ENCODE data around the gene LMF2.
"Not testable (repeated sequence)": the region's sequence is repeated elsewhere in the genome, so short reads cannot be mapped to it uniquely, and the experiment has no call there.

The LMF2 gene

GRCh38 chr22:50507421-50507990, at the start of gene LMF2:
Gene LMF2, minus strand, starts transcription at chr22:50507702. Its CDS starts 27 bp downstream, at chr22:50507675.
- DNase-seq: no peak

GRCh38 chr22:50556703-50557102, 49.2 kb upstream of the LMF2 start:
- no peak for DNase-seq

GRCh38 chr22:50553310-50553709, 45.8 kb upstream of the LMF2 start:
- no peak for DNase-seq

- DNase-seq: no peak
Measured at GRCh38 chr22:50551160-50551752, 43.8 kb upstream of the LMF2 start.

- no peak for DNase-seq
Measured at GRCh38 chr22:50550395-50550794, 42.9 kb upstream of the LMF2 start.

GRCh38 chr22:50548921-50549790, 41.7 kb upstream of the LMF2 start:
- DNase-seq: no peak

- DNase-seq: no peak
Measured at GRCh38 chr22:50548040-50548920, 40.8 kb upstream of the LMF2 start.

GRCh38 chr22:50547263-50547985, 39.9 kb upstream of the LMF2 start:
- DNase-seq: no peak

- DNase-seq: no peak
Measured at GRCh38 chr22:50546326-50547262, 39.1 kb upstream of the LMF2 start.

GRCh38 chr22:50545522-50546325, 38.2 kb upstream of the LMF2 start, which contains the start of gene KLHDC7B:
Gene KLHDC7B, plus strand, starts transcription at chr22:50545899. Its CDS starts 345 bp downstream, at chr22:50546244.
- DNase-seq: no peak

- DNase-seq: no peak
Measured at GRCh38 chr22:50544746-50545253, 37.3 kb upstream of the LMF2 start.

GRCh38 chr22:50544078-50544745, 36.7 kb upstream of the LMF2 start:
- no peak for DNase-seq

GRCh38 chr22:50542416-50542927, 35.0 kb upstream of the LMF2 start:
- no peak for DNase-seq

- not testable (repeated sequence) for DNase-seq
Measured at GRCh38 chr22:50541667-50542026, 34.1 kb upstream of the LMF2 start.

GRCh38 chr22:50540381-50540780, 32.9 kb upstream of the LMF2 start:
- no peak for DNase-seq

GRCh38 chr22:50537765-50538164, 30.3 kb upstream of the LMF2 start:
- DNase-seq: no peak

GRCh38 chr22:50536226-50536625, 28.7 kb upstream of the LMF2 start:
- DNase-seq: no peak

GRCh38 chr22:50535113-50535512, 27.6 kb upstream of the LMF2 start:
- DNase-seq: no peak

All from COR-L47 (cell line).